ENCODE results near the gene DCHS2. TPM values are rescaled to one million over a fixed set of nuclear protein-coding genes. Genes with fewer than 3 reads are reported as not detected.

DCHS2 gene
- total and polyA plus RNA-seq, 2 experiments from 2014 or later: 0.21 to 7.6 TPM

DNA sequence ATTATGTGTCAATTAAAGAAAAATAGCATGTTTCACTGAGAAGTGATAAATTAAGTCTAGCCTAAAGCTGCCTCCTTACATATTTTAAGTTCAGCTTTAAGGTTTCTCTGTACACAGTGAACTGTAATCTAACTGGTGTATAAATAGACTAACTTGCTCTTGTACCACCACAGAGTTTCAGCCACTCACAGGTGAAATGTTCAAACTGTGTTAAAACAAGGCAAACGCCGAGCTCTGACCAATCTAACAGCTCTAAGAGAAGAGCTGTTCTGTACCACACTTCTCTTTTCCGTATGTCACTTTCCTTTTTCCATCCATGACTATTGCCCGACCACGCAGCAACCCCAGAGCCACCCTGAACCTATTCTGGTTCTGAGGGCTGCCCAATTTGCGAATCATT is 64.5 kb downstream of the DCHS2 start (continued):
- TF ChIP-seq, protein P1, sequence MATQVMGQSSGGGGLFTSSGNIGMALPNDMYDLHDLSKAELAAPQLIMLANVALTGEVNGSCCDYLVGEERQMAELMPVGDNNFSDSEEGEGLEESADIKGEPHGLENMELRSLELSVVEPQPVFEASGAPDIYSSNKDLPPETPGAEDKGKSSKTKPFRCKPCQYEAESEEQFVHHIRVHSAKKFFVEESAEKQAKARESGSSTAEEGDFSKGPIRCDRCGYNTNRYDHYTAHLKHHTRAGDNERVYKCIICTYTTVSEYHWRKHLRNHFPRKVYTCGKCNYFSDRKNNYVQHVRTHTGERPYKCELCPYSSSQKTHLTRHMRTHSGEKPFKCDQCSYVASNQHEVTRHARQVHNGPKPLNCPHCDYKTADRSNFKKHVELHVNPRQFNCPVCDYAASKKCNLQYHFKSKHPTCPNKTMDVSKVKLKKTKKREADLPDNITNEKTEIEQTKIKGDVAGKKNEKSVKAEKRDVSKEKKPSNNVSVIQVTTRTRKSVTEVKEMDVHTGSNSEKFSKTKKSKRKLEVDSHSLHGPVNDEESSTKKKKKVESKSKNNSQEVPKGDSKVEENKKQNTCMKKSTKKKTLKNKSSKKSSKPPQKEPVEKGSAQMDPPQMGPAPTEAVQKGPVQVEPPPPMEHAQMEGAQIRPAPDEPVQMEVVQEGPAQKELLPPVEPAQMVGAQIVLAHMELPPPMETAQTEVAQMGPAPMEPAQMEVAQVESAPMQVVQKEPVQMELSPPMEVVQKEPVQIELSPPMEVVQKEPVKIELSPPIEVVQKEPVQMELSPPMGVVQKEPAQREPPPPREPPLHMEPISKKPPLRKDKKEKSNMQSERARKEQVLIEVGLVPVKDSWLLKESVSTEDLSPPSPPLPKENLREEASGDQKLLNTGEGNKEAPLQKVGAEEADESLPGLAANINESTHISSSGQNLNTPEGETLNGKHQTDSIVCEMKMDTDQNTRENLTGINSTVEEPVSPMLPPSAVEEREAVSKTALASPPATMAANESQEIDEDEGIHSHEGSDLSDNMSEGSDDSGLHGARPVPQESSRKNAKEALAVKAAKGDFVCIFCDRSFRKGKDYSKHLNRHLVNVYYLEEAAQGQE (IDR thresholded peaks at IDR 0.05; ENCODE audit: unreplicated experiment): no peak
- TF ChIP-seq ZNF114 (CRISPR knock-in tag; IDR thresholded peaks at IDR 0.05) (no peak), JUNB (IDR thresholded peaks at IDR 0.05; ENCODE audit: unreplicated experiment) (no peak), EZH2 (IDR thresholded peaks at IDR 0.05; ENCODE audit: low read depth, unreplicated experiment) (no peak)
- TF ChIP-seq, protein P2, sequence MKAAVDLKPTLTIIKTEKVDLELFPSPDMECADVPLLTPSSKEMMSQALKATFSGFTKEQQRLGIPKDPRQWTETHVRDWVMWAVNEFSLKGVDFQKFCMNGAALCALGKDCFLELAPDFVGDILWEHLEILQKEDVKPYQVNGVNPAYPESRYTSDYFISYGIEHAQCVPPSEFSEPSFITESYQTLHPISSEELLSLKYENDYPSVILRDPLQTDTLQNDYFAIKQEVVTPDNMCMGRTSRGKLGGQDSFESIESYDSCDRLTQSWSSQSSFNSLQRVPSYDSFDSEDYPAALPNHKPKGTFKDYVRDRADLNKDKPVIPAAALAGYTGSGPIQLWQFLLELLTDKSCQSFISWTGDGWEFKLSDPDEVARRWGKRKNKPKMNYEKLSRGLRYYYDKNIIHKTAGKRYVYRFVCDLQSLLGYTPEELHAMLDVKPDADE (IDR thresholded peaks at IDR 0.05): no peak

DNA sequence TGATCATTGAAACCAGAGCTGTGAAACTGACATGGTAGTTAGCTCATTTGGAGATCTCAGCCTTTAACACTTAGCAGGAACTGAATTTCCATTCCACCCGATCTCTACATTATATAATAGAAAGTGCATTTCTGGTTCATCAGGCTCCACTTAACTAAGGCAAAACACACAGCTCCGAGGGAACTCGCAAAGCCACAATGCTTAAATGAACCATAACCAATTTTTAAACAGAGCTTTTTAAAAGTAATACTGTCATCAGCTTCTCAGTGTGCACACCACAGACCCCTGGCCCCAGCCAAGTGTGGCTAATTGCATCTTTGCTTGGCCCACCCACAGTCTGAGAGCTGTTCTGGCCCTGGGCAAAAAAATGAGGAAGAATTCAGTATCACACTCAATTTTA is 66.1 kb downstream of the DCHS2 start:
- Histone ChIP-seq H3K4me2 (no peak overlapping the region), H3K79me2 (replicated peaks; ENCODE audit: insufficient read depth) (no peaks in the 10 kb centered on the region), H3K36me3 (ENCODE audit: insufficient read depth) (no peaks in the 10 kb centered on the region), H2AFZ (no peak overlapping the region), H3K27me3 (ENCODE audit: insufficient read depth) (no peaks in the 10 kb centered on the region), H3K4me1 (ENCODE audit: insufficient read depth) (no peaks in the 10 kb centered on the region), H3F3A (replicated peaks; ENCODE audit: low read depth) (no peaks in the 10 kb centered on the region), H3K9me2 (ENCODE audit: insufficient read depth) (no peaks in the 10 kb centered on the region), H4K20me1 (replicated peaks; ENCODE audit: insufficient read depth) (no peaks in the 10 kb centered on the region), H3K4me3 (no peak overlapping the region), H3K27ac (ENCODE audit: low read depth) (no peak overlapping the region)
- ATAC-seq: no peak
- no peaks in the 10 kb centered on the region for H3K36me3 Mint-ChIP-seq (ENCODE audit: low read depth)
- no peak overlapping the region for H3K4me3 Mint-ChIP-seq
- H3K9me3 Mint-ChIP-seq: no peaks in the 10 kb centered on the region
- no peaks in the 10 kb centered on the region for H3K27me3 Mint-ChIP-seq (ENCODE audit: insufficient read depth, low read depth, poor library complexity)
- H3K27ac Mint-ChIP-seq: no peak overlapping the region
- DNase-seq (ENCODE audit: low spot score): no peak
- no peaks in the 10 kb centered on the region for H3K4me1 Mint-ChIP-seq
- TF ChIP-seq NANOG (IDR thresholded peaks at IDR 0.05; ENCODE audit: borderline replicate concordance) (no peak), CREB1 (CRISPR knock-in tag; IDR thresholded peaks at IDR 0.05; ENCODE audit: low read depth) (no peak), EZH2phosphoT487 (IDR thresholded peaks at IDR 0.05; ENCODE audit: unreplicated experiment) (no peak), STAT1 (IDR thresholded peaks at IDR 0.05; ENCODE audit: unreplicated experiment) (no peak)
- TF ChIP-seq, protein P3, sequence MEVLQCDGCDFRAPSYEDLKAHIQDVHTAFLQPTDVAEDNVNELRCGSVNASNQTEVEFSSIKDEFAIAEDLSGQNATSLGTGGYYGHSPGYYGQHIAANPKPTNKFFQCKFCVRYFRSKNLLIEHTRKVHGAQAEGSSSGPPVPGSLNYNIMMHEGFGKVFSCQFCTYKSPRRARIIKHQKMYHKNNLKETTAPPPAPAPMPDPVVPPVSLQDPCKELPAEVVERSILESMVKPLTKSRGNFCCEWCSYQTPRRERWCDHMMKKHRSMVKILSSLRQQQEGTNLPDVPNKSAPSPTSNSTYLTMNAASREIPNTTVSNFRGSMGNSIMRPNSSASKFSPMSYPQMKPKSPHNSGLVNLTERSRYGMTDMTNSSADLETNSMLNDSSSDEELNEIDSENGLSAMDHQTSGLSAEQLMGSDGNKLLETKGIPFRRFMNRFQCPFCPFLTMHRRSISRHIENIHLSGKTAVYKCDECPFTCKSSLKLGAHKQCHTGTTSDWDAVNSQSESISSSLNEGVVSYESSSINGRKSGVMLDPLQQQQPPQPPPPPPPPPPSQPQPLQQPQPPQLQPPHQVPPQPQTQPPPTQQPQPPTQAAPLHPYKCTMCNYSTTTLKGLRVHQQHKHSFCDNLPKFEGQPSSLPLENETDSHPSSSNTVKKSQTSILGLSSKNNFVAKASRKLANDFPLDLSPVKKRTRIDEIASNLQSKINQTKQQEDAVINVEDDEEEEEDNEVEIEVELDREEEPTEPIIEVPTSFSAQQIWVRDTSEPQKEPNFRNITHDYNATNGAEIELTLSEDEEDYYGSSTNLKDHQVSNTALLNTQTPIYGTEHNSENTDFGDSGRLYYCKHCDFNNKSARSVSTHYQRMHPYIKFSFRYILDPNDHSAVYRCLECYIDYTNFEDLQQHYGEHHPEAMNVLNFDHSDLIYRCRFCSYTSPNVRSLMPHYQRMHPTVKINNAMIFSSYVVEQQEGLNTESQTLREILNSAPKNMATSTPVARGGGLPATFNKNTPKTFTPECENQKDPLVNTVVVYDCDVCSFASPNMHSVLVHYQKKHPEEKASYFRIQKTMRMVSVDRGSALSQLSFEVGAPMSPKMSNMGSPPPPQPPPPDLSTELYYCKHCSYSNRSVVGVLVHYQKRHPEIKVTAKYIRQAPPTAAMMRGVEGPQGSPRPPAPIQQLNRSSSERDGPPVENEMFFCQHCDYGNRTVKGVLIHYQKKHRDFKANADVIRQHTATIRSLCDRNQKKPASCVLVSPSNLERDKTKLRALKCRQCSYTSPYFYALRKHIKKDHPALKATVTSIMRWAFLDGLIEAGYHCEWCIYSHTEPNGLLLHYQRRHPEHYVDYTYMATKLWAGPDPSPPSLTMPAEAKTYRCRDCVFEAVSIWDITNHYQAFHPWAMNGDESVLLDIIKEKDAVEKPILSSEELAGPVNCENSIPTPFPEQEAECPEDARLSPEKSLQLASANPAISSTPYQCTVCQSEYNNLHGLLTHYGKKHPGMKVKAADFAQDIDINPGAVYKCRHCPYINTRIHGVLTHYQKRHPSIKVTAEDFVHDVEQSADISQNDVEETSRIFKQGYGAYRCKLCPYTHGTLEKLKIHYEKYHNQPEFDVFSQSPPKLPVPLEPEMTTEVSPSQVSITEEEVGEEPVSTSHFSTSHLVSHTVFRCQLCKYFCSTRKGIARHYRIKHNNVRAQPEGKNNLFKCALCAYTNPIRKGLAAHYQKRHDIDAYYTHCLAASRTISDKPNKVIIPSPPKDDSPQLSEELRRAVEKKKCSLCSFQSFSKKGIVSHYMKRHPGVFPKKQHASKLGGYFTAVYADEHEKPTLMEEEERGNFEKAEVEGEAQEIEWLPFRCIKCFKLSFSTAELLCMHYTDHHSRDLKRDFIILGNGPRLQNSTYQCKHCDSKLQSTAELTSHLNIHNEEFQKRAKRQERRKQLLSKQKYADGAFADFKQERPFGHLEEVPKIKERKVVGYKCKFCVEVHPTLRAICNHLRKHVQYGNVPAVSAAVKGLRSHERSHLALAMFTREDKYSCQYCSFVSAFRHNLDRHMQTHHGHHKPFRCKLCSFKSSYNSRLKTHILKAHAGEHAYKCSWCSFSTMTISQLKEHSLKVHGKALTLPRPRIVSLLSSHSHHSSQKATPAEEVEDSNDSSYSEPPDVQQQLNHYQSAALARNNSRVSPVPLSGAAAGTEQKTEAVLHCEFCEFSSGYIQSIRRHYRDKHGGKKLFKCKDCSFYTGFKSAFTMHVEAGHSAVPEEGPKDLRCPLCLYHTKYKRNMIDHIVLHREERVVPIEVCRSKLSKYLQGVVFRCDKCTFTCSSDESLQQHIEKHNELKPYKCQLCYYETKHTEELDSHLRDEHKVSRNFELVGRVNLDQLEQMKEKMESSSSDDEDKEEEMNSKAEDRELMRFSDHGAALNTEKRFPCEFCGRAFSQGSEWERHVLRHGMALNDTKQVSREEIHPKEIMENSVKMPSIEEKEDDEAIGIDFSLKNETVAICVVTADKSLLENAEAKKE (CRISPR knock-in tag; IDR thresholded peaks at IDR 0.05): no peak
- TF ChIP-seq, protein P2 (IDR thresholded peaks at IDR 0.05): no peak

Measured in GM23338 (cell line).